ENCODE measurements around the gene NDST1.

Gene NDST1

DNA sequence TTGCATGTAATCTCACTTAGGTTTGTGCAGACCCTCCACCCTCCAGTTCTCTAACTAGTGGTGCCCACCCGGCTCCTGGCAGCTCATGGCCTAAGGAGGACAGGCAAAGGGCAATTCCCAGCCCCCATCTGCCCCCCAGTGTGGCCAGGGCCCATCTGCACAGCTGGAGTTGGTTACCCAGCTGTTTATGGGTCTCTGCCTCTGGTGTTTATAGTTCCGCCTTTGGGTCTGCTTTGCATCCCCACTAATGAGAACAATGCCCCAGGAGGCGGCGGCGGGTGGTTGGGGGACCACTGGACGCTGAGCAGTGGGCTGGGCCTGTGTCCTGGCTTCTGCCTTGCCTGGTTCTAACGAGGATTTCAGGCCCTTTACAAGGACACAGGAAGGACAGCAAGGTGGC, 62.4 kb downstream of the NDST1 start:
- no peak for DNase-seq (ENCODE audit: low read depth in 3 of 3)

GRCh38 chr5:150571836-150572235, 63.9 kb downstream of the NDST1 start:
- no peak for DNase-seq (ENCODE audit: low read depth in 3 of 3)

GRCh38 chr5:150573216-150573615, 65.3 kb downstream of the NDST1 start:
- no peak for DNase-seq (ENCODE audit: low read depth in 3 of 3)

- DNase-seq (ENCODE audit: low read depth in 3 of 3) = no peak
Measured at GRCh38 chr5:150573867-150574817, 66.2 kb downstream of the NDST1 start.

DNA sequence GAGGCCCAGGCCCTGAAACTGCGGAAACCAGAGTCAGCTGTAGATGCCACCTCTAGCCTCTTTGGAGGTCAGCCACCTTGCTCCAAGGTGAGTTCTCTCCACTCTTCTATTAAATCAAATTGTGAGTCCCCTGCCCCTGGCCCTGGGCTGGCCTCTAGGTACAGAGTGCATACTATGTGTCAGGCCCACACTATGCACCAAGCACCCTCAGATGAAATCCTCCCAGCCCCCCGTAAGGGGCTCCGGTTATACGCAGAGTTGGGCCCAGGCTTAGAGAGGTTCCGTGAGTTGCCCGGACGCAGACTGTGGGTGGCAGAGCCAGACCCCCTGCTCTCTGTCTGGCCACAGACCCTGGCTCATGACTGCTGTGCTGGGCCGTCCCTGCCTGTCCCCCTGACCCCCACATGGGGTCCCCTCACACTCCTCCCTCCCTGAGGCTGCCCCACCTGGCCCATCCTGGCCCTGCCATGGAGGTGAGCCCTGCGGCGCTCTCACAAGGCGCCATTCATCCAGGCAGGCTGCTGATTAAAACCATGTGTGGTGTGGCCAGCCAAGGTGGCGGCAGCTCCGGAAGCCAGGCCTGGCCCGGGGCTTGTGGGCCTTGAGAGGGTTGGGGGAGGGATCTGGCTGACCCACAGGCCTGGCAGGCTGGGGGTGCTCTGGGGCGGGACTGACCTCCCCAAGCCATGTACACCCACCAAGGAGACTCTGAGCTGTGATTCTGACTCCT, 67.1 kb downstream of the NDST1 start:
- DNase-seq (ENCODE audit: low read depth in 3 of 3) = no peak

- DNase-seq (ENCODE audit: low read depth in 3 of 3) = no peak
Measured at GRCh38 chr5:150575745-150576448, 68.0 kb downstream of the NDST1 start.

DNA sequence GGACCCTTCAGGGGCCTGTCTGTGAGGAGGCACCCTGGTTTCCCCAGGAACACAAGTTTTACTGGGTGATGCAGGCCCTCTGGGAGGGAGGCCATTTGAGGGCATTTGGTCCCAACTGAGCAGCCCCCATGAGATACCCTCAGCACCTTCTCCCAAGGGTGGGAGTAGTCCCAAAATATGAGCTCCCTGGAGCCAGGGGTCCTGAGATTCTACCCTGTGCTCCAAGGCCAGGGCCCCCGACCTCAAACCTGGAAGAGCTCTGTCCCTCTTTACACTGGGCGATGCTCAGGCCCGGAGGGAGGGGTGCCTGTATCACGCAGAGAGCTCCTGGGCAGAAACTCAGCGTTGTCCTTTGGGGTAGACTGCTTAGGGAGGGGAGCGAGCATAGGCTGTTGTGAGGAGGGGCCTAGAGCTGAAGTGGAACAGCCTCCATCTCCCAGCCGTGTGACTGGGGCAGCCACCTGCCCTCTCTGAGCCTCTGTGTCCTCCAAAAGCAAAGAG, 68.6 kb downstream of the NDST1 start:
- DNase-seq (ENCODE audit: low read depth in 3 of 3) = no peak

DNA sequence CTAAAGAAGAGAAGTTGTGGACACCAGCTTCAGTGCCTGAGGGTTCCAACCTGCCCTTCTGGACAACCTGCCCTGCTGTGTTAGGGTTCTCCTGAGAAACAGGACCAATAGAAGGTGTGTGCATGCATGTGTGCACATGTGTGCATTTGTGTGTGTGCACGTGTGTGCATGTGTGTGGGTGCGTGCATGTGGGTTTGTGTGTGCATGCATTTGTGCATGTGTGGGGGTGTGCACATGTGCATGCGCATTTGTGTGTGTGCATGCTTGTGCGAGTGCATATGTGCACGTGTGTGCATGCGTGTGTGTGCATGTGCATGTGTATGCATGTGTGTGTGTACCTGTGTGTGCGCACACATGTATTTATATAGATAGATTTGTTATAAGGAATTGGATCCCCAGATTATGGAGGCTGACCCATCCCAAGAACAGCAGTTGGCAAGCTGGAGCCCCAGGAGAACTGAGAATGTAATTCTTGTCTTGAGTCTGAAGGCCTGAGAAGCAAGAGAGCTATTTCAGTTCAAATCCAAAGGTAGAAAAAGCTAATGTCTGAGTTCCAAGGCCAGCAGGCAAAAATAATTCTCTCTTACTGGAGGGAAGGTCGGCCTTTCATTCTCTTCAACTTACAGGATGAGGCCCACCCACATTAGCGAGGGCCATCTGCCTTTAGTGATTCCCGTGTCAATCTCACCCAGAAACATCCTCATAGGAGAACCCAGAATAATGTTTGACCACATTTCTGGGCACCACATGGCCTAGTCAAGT, 69.6 kb downstream of the NDST1 start:
- no peak for DNase-seq (ENCODE audit: low read depth in 3 of 3)

DNA sequence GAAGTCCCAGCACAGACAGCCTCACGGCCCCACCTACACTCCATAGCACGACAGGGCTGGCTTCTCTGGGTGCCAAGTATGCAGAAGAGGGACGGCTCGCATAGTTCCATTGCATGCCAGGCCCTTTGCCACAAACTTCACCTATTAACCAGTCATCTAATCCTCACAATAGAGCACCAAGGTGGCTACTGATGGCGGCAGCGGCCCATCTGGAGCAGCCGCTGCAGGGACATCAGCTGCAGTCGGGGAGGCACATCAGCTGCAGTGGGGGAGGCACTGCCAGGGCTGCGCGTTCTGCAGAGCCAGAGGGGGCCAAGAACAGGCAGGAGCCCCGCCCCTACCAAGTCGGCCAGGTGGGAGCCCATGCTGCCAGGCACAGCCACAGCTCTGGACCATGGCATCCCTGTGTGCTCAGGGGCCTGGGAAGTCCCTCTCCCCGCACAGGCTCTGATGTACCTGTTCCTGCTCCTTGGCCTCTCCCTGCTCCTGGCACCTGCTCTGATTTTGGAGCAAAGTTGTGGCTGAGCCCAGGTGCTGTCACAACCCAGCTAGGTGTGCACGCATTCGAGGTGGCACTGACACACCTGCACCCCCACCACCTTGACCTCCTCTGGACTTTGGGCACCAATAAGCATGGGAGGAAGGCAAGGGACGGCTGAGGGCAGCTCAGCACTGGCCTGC, 71.0 kb downstream of the NDST1 start:
- DNase-seq (ENCODE audit: low read depth in 3 of 3) = no peak

GRCh38 chr5:150579462-150580400, 71.8 kb downstream of the NDST1 start:
- no peak for DNase-seq (ENCODE audit: low read depth in 3 of 3)

- no peak for DNase-seq (ENCODE audit: low read depth in 3 of 3)
Measured at GRCh38 chr5:150580917-150581316, 73.0 kb downstream of the NDST1 start.

DNA sequence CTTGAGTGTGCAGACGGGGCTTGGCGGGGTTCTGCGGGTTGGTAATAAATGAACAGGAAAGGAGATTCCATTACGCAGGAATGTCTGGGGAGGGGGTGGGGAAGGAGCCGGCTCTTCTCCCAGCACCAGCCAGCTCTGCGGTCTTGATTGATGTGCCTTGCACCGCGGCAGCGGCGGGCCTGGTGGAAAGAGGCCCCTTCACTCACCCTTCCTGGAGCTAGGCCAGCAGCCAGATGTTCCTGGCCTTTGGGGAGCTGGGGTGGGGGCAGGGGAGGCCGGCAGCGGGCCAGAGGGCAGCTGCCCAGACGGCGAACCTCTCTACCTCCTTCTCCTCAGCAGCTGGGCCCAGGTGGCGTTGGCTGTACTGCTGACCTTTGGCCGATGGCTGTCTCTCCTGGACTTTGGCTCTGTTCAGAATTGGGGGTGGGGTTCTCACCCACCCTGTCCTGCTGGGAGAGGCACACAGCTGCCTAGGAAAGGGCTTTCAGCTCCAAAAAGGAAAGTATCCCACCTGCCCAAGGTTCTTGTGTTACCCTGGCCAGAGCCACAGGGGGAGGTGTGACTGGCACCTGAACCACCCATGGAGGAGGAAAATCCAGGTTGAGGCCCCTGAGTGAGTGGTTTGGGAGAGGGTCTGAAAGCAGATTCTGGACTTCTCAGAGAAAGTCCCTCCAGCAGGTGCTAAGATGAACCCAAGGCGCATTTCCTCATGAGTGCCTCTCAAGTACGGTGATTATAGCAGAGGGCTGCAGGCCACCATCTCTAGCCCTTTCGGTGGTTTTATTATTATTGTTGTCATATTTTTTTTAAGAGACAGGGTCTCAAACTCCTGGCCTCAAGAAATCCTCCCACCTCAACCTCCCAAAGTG, 74.5 kb downstream of the NDST1 start:
- DNase-seq (ENCODE audit: low read depth in 3 of 3) = no peak

DNA sequence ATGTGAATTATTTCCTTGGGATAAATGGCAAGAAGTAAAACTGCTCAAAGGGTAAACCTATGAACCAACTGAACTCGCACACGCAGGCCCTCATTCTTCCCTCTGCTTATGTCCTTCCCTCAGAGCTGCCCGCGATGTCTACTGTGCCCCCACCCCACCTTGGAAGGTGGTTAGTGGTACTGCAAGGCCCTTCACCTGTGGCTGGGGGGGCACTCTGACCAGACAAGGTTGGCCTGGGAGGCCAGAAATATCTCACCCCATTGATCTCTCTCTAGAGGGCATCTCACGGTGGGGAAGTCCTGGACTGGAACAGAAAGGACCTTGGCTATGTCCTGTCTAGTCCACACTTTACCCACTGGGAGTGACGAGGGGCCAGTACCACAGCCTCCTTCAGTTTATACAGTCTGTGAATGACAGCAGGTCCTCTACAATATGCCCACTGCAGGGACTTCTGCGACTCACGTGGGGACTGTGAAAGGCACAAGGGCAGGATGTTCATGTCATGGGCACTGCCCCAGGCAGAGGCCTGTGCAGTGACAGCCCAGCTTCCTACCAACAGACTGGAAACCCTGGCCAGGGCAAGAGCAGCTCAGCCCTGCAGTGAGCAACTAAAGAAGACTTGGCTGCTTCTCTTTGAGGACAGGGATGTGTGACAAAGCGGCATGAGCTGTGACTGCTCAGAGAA, 75.8 kb downstream of the NDST1 start:
- no peak for DNase-seq (ENCODE audit: low read depth in 3 of 3)

- DNase-seq (ENCODE audit: low read depth in 3 of 3) = no peak
Measured at GRCh38 chr5:150584556-150585335, 76.8 kb downstream of the NDST1 start.

DNA sequence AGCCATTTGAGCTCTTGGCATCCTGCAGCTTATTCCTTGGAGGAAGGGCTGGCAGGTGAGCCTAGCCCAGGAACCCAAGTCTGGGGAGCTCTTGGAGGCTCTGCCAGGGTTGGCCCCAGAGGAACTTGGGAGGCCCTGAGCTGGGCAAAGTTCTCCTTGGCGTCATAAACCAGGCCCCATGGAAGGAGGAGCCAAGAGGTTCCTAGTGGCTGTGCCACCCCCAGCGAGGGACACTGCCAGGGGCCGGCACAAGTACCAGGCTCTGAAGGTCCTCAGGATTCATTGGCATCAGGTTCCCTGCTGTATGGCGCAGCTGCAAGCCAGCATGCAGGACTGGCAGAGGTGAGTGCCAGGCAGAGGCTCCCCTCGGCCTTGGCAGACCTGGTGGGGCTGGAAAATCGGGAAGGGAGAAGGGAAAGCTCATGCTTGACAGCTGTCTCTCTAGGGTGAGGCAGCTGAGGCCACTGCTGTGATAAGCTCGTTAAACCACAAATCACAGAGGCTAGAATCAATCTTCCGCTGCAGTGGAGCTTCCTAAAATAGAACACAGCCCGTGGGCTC, 77.9 kb downstream of the NDST1 start:
- no peak for DNase-seq (ENCODE audit: low read depth in 3 of 3)

- DNase-seq (ENCODE audit: low read depth in 3 of 3) = no peak
Measured at GRCh38 chr5:150587016-150587415, 79.1 kb downstream of the NDST1 start.
